Activated CD4-positive, alpha-beta memory T cell treated with anti-CD3 and anti-CD28 coated beads for 36 hours (primary cell): ENCODE results near the gene METTL8. TPM values are rescaled to one million over a fixed set of nuclear protein-coding genes. Genes with fewer than 3 reads are reported as not detected.
A peak's percentile ranks its signal among the peaks of the same experiment; 100 is the strongest.
"Not testable (repeated sequence)": the region's sequence is repeated elsewhere in the genome, so short reads cannot be mapped to it uniquely, and the experiment has no call there.

Experiments
- CTCF ChIA-PET: fragments of 350-600 bp; sonication (Branson Sonifier 250); formaldehyde crosslinking; loops from one replicate; lab custom pipeline; 2021; ENCODE audit warnings: antibody characterized with exemption, inconsistent platforms; lab: Charles Lee
- POLR2A ChIA-PET: fragments of 350-600 bp; sonication (Branson Sonifier 250); formaldehyde crosslinking; loops from one replicate; lab custom pipeline; 2021; ENCODE audit warnings: antibody characterized with exemption; lab: Charles Lee
- DNase-seq: peaks from one replicate; pipeline ENCODE4 v3.0.0-alpha.2; 2020
- H3K27ac Mint-ChIP-seq: one replicate; pipeline ENCODE4 v1.8.0; 2021; ENCODE audit warnings: mixed read lengths
- H3K27me3 Mint-ChIP-seq: one replicate; pipeline ENCODE4 v1.8.0; 2021; ENCODE audit warnings: mixed read lengths
- H3K36me3 Mint-ChIP-seq: one replicate; pipeline ENCODE4 v1.8.0; 2021; ENCODE audit warnings: mixed read lengths
- H3K4me1 Mint-ChIP-seq: one replicate; pipeline ENCODE4 v1.8.0; 2021; ENCODE audit warnings: low read depth, mixed read lengths
- H3K4me3 Mint-ChIP-seq: one replicate; pipeline ENCODE4 v1.8.0; 2021; ENCODE audit warnings: mild to moderate bottlenecking, mixed read lengths
- H3K9me3 Mint-ChIP-seq: one replicate; pipeline ENCODE4 v1.8.0; 2021; ENCODE audit warnings: mixed read lengths
- intact Hi-C: fragments of 100-400 bp; cut with micrococcal nuclease; formaldehyde crosslinking; loops from one replicate; pipeline ENCODE4 v1.15.1; 2023
- total RNA-seq, 2 experiments: library from RNA; stranded (reverse); gene quantifications; one replicate each; pipeline ENCODE4 v1.2.3, GENCODE V29; 2021

Gene METTL8
- total RNA-seq, 2 experiments from 2014 or later = 33.3 to 40.9 TPM

DNA sequence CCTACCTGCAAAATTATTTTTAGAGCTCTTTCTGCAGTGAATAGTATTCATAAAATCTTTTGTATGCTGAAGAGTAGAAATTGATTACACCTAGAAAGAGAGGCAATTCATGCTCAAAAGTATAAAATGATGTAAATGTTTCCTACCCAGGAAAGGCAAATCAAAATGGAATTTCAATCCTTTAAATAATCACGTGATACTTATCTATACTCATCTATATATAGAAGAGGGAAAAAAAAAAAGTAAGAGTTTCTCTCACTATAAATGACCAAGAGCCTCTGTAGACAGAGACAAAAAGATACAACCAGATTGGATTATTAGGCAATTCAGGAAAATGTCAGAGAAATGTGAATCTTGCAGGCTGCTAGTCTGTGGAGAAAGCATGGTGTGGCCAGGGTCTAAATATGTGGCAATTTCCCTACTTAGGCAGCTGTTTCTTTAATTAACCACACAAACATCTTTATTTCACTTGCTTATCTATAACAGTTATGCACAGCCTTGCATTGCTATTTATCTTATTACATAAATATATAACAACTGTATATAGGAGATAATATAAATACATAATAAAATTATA is 39.5 kb downstream of the METTL8 start:
- ChIA-PET CTCF (interaction anchor here (0.6 to 1.0 kb wide), 3 partner anchors 120 to 465 kb away, joined by 3 to 4 read pairs (median 3); partner anchors contain the start of gene GORASP2), POLR2A (no interaction called here)
- Mint-ChIP-seq H3K9me3 (no peaks in the 10 kb centered on the region), H3K4me3 (no peak overlapping the region), H3K27ac (no peak overlapping the region), H3K4me1 (peaks cover 32% of the 10 kb centered on the region), H3K27me3 (no peaks in the 10 kb centered on the region), H3K36me3 (peaks cover 10% of the 10 kb centered on the region)
- no peak for DNase-seq
- intact Hi-C loops = no loop called here

- Mint-ChIP-seq H3K4me1 (peaks cover 28% of the 10 kb centered on the region), H3K36me3 (peaks cover 10% of the 10 kb centered on the region), H3K27ac (no peak overlapping the region), H3K27me3 (no peaks in the 10 kb centered on the region), H3K9me3 (no peaks in the 10 kb centered on the region), H3K4me3 (no peak overlapping the region)
- ChIA-PET POLR2A (no interaction called here), CTCF (interaction anchor here (1.0 kb wide), 1 partner anchor 465 kb away, joined by 4 read pairs; the partner anchor contains the start of gene GORASP2)
- intact Hi-C loops = no loop called here
- DNase-seq = no peak
These were observed 40.3 kb downstream of the METTL8 start for GRCh38 chr2:171393487-171393886.

GRCh38 chr2:171391532-171391931 is 42.3 kb downstream of the METTL8 start:
- H3K27me3 Mint-ChIP-seq = no peaks in the 10 kb centered on the region
- H3K27ac Mint-ChIP-seq = no peak overlapping the region
- H3K9me3 Mint-ChIP-seq = no peaks in the 10 kb centered on the region
- intact Hi-C loops = loop anchor here (1.0 kb wide), 1 partner anchor 9 kb away; no protein-coding TSS in a partner anchor
- POLR2A ChIA-PET = no interaction called here
- peaks cover 22% of the 10 kb centered on the region for H3K4me1 Mint-ChIP-seq
- peaks cover 10% of the 10 kb centered on the region for H3K36me3 Mint-ChIP-seq
- no peak overlapping the region for H3K4me3 Mint-ChIP-seq
- DNase-seq = no peak
- CTCF ChIA-PET = no interaction called here

DNA sequence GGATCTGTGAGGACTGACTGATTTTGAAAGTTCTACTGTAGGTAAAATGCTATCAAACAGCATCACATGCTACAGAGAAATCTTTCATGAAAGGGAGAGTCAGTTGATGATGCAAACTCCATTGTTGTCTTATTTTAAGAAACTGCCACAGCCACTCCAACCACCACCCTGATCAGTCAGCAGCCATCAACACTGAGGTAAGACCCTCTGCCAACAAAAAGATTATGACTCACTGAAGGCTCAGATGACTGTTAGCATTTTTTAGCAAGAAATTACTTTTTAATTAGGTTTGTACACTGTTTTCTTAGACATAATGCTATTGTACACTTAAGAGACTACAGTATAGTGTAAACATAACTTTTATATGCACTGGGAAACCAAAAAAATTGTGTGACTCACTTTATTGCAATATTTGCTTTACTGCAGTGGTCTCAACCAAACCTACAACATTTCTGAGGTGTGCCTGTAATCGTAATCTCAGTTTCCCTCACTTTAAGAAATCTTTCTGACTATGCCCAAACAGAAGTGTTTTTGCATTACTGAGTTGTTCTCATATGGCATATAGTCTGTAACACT is 42.8 kb downstream of the METTL8 start:
- Mint-ChIP-seq H3K4me1 (peaks cover 22% of the 10 kb centered on the region), H3K9me3 (no peaks in the 10 kb centered on the region), H3K36me3 (peaks cover 11% of the 10 kb centered on the region), H3K27ac (no peak overlapping the region), H3K4me3 (no peak overlapping the region), H3K27me3 (no peaks in the 10 kb centered on the region)
- CTCF ChIA-PET = no interaction called here
- POLR2A ChIA-PET = no interaction called here
- peak; percentile 59 for DNase-seq
- intact Hi-C loops = loop anchor here (1.0 kb wide), 1 partner anchor 9 kb away; no protein-coding TSS in a partner anchor

DNA sequence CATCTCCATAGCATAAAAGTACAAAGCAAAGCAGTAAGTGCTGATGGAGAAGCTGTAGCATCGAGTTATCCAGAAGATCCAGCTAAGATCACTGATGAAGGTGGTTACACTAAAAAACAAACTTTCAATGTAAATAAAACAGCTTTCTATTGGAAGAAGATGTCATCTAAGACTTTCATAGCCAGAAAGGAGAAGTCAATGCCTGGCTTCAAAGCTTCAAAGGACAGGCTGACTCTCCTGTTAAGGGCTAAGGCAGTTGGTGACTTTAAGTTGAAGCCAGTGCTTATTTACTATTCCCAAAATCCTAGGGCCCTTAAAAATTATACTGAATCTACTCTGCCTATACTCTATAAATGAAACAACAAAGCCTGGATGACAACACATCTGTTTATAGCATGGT is 44.0 kb downstream of the METTL8 start:
- Mint-ChIP-seq H3K27me3 (no peaks in the 10 kb centered on the region), H3K4me3 (no peak overlapping the region), H3K27ac (no peak overlapping the region), H3K4me1 (peaks cover 24% of the 10 kb centered on the region), H3K36me3 (peaks cover 12% of the 10 kb centered on the region), H3K9me3 (no peaks in the 10 kb centered on the region)
- intact Hi-C loops = no loop called here
- no peak for DNase-seq
- POLR2A ChIA-PET = no interaction called here
- CTCF ChIA-PET = interaction anchor here (0.6 to 0.7 kb wide), 2 partner anchors 9 to 519 kb away, joined by 3 to 4 read pairs; no protein-coding TSS in a partner anchor

GRCh38 chr2:171389325-171389724 is 44.5 kb downstream of the METTL8 start:
- no peak overlapping the region for H3K27ac Mint-ChIP-seq
- ChIA-PET CTCF (interaction anchor here (0.6 to 0.7 kb wide), 2 partner anchors 10 to 520 kb away, joined by 3 to 4 read pairs; no protein-coding TSS in a partner anchor), POLR2A (no interaction called here)
- peaks cover 24% of the 10 kb centered on the region for H3K4me1 Mint-ChIP-seq
- no peaks in the 10 kb centered on the region for H3K9me3 Mint-ChIP-seq
- intact Hi-C loops = no loop called here
- DNase-seq = no peak
- no peak overlapping the region for H3K4me3 Mint-ChIP-seq
- no peaks in the 10 kb centered on the region for H3K27me3 Mint-ChIP-seq
- H3K36me3 Mint-ChIP-seq = peaks cover 12% of the 10 kb centered on the region

GRCh38 chr2:171387052-171387451 is 46.7 kb downstream of the METTL8 start:
- Mint-ChIP-seq H3K27ac (no peak overlapping the region), H3K4me3 (no peak overlapping the region), H3K36me3 (peaks cover 17% of the 10 kb centered on the region), H3K4me1 (peaks cover 21% of the 10 kb centered on the region), H3K27me3 (no peaks in the 10 kb centered on the region), H3K9me3 (peaks cover 4% of the 10 kb centered on the region)
- ChIA-PET POLR2A (no interaction called here), CTCF (interaction anchor here (1.1 kb wide), 1 partner anchor 61 kb away, joined by 3 read pairs; no protein-coding TSS in a partner anchor)
- no peak for DNase-seq
- intact Hi-C loops = no loop called here

GRCh38 chr2:171386627-171387026 is 47.2 kb downstream of the METTL8 start:
- intact Hi-C loops = no loop called here
- H3K9me3 Mint-ChIP-seq = peaks cover 4% of the 10 kb centered on the region
- H3K27me3 Mint-ChIP-seq = no peaks in the 10 kb centered on the region
- peaks cover 20% of the 10 kb centered on the region for H3K4me1 Mint-ChIP-seq
- peaks cover 20% of the 10 kb centered on the region for H3K36me3 Mint-ChIP-seq
- no peak overlapping the region for H3K27ac Mint-ChIP-seq
- no peak for DNase-seq
- POLR2A ChIA-PET = no interaction called here
- no peak overlapping the region for H3K4me3 Mint-ChIP-seq
- CTCF ChIA-PET = interaction anchor here (1.1 kb wide), 1 partner anchor 60 kb away, joined by 3 read pairs; no protein-coding TSS in a partner anchor

- ChIA-PET CTCF (no interaction called here), POLR2A (no interaction called here)
- no peak for DNase-seq
- intact Hi-C loops = no loop called here
- peaks cover 2% of the 10 kb centered on the region for H3K4me1 Mint-ChIP-seq
- no peak overlapping the region for H3K27ac Mint-ChIP-seq
- peaks cover 42% of the 10 kb centered on the region for H3K36me3 Mint-ChIP-seq
- H3K9me3 Mint-ChIP-seq = peaks cover 31% of the 10 kb centered on the region
- no peaks in the 10 kb centered on the region for H3K27me3 Mint-ChIP-seq
- no peak overlapping the region for H3K4me3 Mint-ChIP-seq
These were observed 50.7 kb downstream of the METTL8 start for GRCh38 chr2:171383134-171383533.

DNA sequence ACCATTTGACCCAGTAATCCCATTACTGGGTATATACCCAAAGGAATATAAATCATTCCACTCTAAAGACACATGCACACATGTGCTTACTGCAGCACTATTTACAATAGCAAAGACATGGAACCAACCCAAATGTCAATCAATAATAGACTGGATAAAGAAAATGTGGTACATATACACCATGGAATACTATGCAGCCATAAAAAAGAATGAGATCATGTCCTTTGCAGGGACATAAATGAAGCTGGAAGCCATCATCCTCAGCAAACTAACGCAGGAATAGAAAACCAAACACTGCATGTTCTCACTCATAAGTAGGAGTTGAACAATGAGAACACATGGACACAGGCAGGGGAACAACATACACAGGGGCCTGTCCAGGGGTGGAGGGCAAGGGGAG is 51.6 kb downstream of the METTL8 start:
- H3K27me3 Mint-ChIP-seq, H3K4me1 Mint-ChIP-seq, H3K27ac Mint-ChIP-seq, POLR2A ChIA-PET, CTCF ChIA-PET, H3K4me3 Mint-ChIP-seq, intact Hi-C loops, DNase-seq: not testable (repeated sequence)
- Mint-ChIP-seq H3K9me3 (peaks cover 40% of the 10 kb centered on the region), H3K36me3 (peaks cover 48% of the 10 kb centered on the region)

DNA sequence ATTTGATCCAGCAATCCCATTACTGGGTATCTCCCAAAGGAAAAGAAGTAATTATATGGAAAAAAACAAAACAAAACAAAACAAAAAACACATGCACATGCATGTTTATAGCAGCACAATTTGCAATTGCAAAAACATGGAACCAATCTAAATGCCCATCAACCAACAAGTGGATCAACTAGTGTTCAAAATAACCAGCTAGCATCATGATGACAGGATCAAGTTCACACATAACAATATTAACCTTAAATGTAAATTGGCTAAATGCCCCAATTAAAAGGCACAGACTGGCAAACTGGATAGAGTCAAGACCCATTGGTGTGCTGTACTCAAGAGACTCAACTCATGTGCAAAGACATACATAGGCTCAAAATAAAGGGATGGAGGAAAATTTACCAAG is 55.9 kb downstream of the METTL8 start:
- intact Hi-C loops, H3K4me1 Mint-ChIP-seq, H3K27ac Mint-ChIP-seq, CTCF ChIA-PET, H3K4me3 Mint-ChIP-seq, DNase-seq, H3K27me3 Mint-ChIP-seq, POLR2A ChIA-PET: not testable (repeated sequence)
- peaks cover 53% of the 10 kb centered on the region for H3K9me3 Mint-ChIP-seq
- peaks cover 64% of the 10 kb centered on the region for H3K36me3 Mint-ChIP-seq

DNA sequence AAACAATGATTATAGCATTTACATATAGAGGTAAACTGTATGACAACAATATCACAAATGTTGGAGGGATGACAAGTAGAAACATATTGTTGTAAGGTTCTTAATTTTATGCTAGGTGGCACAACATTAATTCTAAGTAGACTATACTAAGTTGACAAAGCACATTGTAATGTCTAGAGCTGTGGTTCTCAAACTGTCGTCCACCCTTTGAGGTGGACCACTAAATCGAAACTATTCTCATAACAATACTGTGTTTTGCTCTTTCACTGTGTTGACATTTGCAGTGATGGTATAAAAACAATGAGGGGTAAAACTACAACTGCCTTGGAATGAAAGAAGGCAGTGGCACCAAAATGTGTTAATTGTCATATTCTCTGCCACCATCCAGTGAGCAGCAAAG is 66.1 kb downstream of the METTL8 start:
- Mint-ChIP-seq H3K4me1 (no peaks in the 10 kb centered on the region), H3K27me3 (no peaks in the 10 kb centered on the region), H3K27ac (no peak overlapping the region), H3K4me3 (no peak overlapping the region), H3K36me3 (peaks cover 15% of the 10 kb centered on the region), H3K9me3 (peaks cover 12% of the 10 kb centered on the region)
- ChIA-PET POLR2A (no interaction called here), CTCF (no interaction called here)
- DNase-seq = no peak
- intact Hi-C loops = no loop called here
